Heart left ventricle (tissue), 13 donors: Measurements from ENCODE around the gene NIPA2.

Experiments
- POLR2A ChIP-seq, 2 donors: fragments of 450-650 bp; IDR thresholded peaks; one replicate each; pipeline ENCODE4 v1.6.1; 2017; ENCODE audit warnings: antibody characterized with exemption in 2 of 2, mild to moderate bottlenecking in 2 of 2, moderate library complexity in 2 of 2
- TF ChIP-seq, protein P1 (sequence below), 12 donors: fragments of 200-600 bp; sonication (generic) in 4 of 12; IDR thresholded peaks; one replicate each; pipeline versions ENCODE4 v1.5.0 to v1.8.0; 2018 to 2022; ENCODE audit warnings: antibody characterized with exemption in 12 of 12, mild to moderate bottlenecking in 5 of 12
- donor health status: ischemic (EF 13 %, LVEDD 7.1; RV severe dilation, severe dysfunction).
- donor health status: DM: no; HTN: yes; CAD: no.
- donor health status: DM: no; HTN: no; CAD: no.
- donor health status: ischemic (EF 25% LVEDD 6.9; RV normal size, moderate dysfunction).
- donor health status: ischemic (EF 25% LVEDD 5.7; RV mildly dilated, moderate dysfunction).
- donor health status: ischemic (EF 35%, LVEDD 5.7; RV mildly dilated, moderate dysfunction).
- donor health status: nonischemic (EF 11% LVEDD 7.7; RV severe dilation, severe dysfunction).
- donor health status: DM: yes; HTN: yes; CAD: no.
- donor health status: PGD.
- donor health status: ischemic (EF 29% LVEDD 5.4; RV normal size, mild dysfunction).
- donor health status: nonischemic (EF 23%, LVEDD 6.1; RV moderate dilation, normal function).

DNA sequence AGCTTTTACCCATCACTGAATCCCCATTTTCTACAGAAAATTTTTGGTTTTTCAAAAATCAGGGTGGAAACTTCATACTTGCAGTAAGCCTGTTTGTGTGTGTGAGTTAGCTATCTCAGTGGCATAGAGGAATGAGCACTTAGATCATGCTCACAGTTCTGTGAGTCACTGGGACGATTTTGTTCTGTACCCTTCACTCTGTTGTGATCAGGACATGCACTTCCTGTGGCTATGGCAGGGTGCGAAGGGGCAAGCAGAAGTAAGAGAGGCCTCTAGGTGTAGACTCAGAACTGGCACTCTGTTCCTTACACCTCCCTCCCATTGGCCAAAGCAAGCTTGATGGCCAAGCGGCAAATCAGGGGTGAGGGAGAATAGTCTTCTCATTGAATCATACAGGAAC lies 11.6 kb downstream of the NIPA2 start:
- TF ChIP-seq, protein P1, sequence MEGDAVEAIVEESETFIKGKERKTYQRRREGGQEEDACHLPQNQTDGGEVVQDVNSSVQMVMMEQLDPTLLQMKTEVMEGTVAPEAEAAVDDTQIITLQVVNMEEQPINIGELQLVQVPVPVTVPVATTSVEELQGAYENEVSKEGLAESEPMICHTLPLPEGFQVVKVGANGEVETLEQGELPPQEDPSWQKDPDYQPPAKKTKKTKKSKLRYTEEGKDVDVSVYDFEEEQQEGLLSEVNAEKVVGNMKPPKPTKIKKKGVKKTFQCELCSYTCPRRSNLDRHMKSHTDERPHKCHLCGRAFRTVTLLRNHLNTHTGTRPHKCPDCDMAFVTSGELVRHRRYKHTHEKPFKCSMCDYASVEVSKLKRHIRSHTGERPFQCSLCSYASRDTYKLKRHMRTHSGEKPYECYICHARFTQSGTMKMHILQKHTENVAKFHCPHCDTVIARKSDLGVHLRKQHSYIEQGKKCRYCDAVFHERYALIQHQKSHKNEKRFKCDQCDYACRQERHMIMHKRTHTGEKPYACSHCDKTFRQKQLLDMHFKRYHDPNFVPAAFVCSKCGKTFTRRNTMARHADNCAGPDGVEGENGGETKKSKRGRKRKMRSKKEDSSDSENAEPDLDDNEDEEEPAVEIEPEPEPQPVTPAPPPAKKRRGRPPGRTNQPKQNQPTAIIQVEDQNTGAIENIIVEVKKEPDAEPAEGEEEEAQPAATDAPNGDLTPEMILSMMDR (IDR thresholded peaks at IDR 0.05) = no peak
- no peak for TF ChIP-seq POLR2A (IDR thresholded peaks at IDR 0.05)
